Upper lobe of left lung (tissue), 6 donors: ENCODE data around the gene CD70. TPM values are rescaled to one million over a fixed set of nuclear protein-coding genes. Genes with fewer than 3 reads are reported as not detected.

Experiments
- ATAC-seq, 2 donors: fragments of 200-7000 bp; cut with Tn5 transposase; one replicate each; pipeline ENCODE4 v1.9.1; 2022; ENCODE audit warnings: mild to moderate bottlenecking in 2 of 2, moderate library complexity in 2 of 2; ENCODE audit not compliant: low FRiP score in 2 of 2
- DNase-seq, 2 donors: peaks; one replicate each; pipeline ENCODE4 v3.0.0-alpha.2; 2019 to 2020
- H3K27ac ChIP-seq, 4 donors: fragments of 200-600 bp; sonication (generic); one replicate each; pipeline ENCODE4 v1.5.1; 2016 to 2019
- H3K27me3 ChIP-seq, 4 donors: fragments of 200-600 bp; sonication (generic); one replicate each; pipeline ENCODE4 v1.5.1; 2017 to 2019
- H3K36me3 ChIP-seq, 4 donors: fragments of 200-600 bp; sonication (generic); one replicate each; pipeline ENCODE4 v1.5.1; 2016 to 2019
- H3K4me1 ChIP-seq, 4 donors: fragments of 200-600 bp; sonication (generic); one replicate each; pipeline ENCODE4 v1.5.1; 2018 to 2019
- H3K4me3 ChIP-seq, 4 donors: fragments of 200-600 bp; sonication (generic); one replicate each; pipeline ENCODE4 v1.5.1; 2017 to 2019; ENCODE audit warnings: mild to moderate bottlenecking in 2 of 4, moderate library complexity in 1 of 4
- H3K9me3 ChIP-seq, 4 donors: fragments of 200-600 bp; sonication (generic); one replicate each; pipeline ENCODE4 v1.5.1; 2018 to 2019
- EP300 ChIP-seq, 4 donors: sonication (generic); formaldehyde crosslinking; IDR thresholded peaks; one replicate each; pipeline ENCODE4 v1.5.1; 2017; ENCODE audit warnings: antibody characterized with exemption in 4 of 4, control low read depth in 2 of 4
- POLR2A ChIP-seq, 4 donors: fragments of 450-650 bp; IDR thresholded peaks; one replicate each; pipeline ENCODE4 v1.5.1; 2016 to 2017; ENCODE audit warnings: antibody characterized with exemption in 4 of 4, mild to moderate bottlenecking in 2 of 4
- POLR2AphosphoS5 ChIP-seq, 2 donors: sonication (generic); formaldehyde crosslinking; IDR thresholded peaks; one replicate each; pipeline ENCODE4 v1.5.1; 2017; ENCODE audit warnings: antibody characterized with exemption in 2 of 2
- WGBS, 2 donors: methylation state at CpG; one replicate each; pipeline ENCODE4 v1.1.5; 2017 to 2018; 5-methylcytosine and 5-hydroxymethylcytosine counted together
- small RNA-seq, 4 donors: library from RNA; depleted of rRNA; stranded (forward); fragments of <200 nt; gene quantifications; one replicate each; pipeline ENCODE3, GENCODE V24; 2016
- total RNA-seq, 6 donors: library from RNA; depleted of rRNA in 4 of 6; stranded (reverse); fragments of >200 nt in 4 of 6; gene quantifications; one replicate each; pipeline versions ENCODE4 v1.1.0 to v1.2.1, GENCODE V29; 2016 to 2021
- TF ChIP-seq, protein P1 (sequence below), 6 experiments: fragments of 450-650 bp in 4 of 6; fragments of 200-600 bp in 2 of 6; sonication (generic) in 2 of 6; IDR thresholded peaks; one replicate each; pipeline ENCODE4 v1.5.1; 2016 to 2019; ENCODE audit warnings: antibody characterized with exemption in 6 of 6
- donor health status: DM: no; HTN: no; CAD: no; lungs with moderate emphysema.
- donor health status: DM: no; HTN: yes; CAD: no; lungs with severe emphysema.

CD70 gene
- total RNA-seq, 6 donors from 2014 or later: 0.31 to 1.3 TPM; not detected in 4

DNA sequence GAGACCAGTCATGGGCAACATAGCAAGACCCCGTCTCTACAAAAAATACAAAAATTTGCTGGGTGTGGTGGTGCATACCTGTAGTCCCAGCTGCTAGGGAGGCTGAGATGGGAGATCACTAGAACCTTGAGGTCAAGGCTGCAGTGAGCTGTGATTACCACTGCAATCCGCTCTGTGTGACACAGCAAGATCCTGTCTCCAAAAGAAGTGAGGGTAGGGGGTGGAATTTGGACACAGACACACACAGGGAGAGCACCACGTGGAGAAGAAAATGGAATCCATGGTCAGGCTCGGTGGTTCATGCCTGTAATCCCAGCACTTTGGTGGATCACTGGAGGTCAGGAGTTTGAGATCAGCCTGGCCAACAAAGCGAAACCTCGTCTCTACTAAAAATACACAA, 51.4 kb downstream of the CD70 start:
- Histone ChIP-seq H3K9me3 (no peaks in the 10 kb centered on the region), H3K27me3 (no peaks in the 10 kb centered on the region), H3K4me3 (no peak overlapping the region), H3K36me3 (no peaks in the 10 kb centered on the region), H3K27ac (no peak overlapping the region), H3K4me1 (peaks cover 0 to 6% (median 0%) of the 10 kb centered on the region in 4 donors)
- 79 to 97% methylated on average over 6 of the region's 6 CpGs for WGBS, 2 donors
- ATAC-seq: no peak
- DNase-seq: no peak
- TF ChIP-seq EP300 (IDR thresholded peaks at IDR 0.05): no peak
- no peak for TF ChIP-seq POLR2A (IDR thresholded peaks at IDR 0.05)
- TF ChIP-seq, protein P1, sequence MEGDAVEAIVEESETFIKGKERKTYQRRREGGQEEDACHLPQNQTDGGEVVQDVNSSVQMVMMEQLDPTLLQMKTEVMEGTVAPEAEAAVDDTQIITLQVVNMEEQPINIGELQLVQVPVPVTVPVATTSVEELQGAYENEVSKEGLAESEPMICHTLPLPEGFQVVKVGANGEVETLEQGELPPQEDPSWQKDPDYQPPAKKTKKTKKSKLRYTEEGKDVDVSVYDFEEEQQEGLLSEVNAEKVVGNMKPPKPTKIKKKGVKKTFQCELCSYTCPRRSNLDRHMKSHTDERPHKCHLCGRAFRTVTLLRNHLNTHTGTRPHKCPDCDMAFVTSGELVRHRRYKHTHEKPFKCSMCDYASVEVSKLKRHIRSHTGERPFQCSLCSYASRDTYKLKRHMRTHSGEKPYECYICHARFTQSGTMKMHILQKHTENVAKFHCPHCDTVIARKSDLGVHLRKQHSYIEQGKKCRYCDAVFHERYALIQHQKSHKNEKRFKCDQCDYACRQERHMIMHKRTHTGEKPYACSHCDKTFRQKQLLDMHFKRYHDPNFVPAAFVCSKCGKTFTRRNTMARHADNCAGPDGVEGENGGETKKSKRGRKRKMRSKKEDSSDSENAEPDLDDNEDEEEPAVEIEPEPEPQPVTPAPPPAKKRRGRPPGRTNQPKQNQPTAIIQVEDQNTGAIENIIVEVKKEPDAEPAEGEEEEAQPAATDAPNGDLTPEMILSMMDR (IDR thresholded peaks at IDR 0.05): no peak
- TF ChIP-seq POLR2AphosphoS5 (IDR thresholded peaks at IDR 0.05): no peak

Small RNA genes lying within 50 kb of the gene (small RNA-seq; reads per million reads assigned to genes)
- 0 reads per million in 4 donors for gene RF00019

Other genes starting within 250 kb of the CD70 start
- gene CLPP, start 229.6 kb downstream of the CD70 start, total RNA-seq: 10 to 100 TPM; 46.1 to 93.2 (median 66.2) TPM
- 100 to 1,000 TPM in 1 of 6 donors, 10 to 100 TPM in 5; 58.5 to 105 (median 77.0) TPM for gene ALKBH7, start 218.4 kb downstream of the CD70 start, total RNA-seq
- gene PSPN, start 215.2 kb downstream of the CD70 start, total RNA-seq: 1 to 10 TPM in 5 of 6 donors, under 1 TPM in 1; 1.00 to 2.6 (median 1.5) TPM
- gene GTF2F1, start 198.0 kb downstream of the CD70 start, total RNA-seq: 10 to 100 TPM; 40.3 to 76.6 (median 51.0) TPM
- 100 to 1,000 TPM; 115 to 198 (median 133) TPM for gene KHSRP, start 166.3 kb downstream of the CD70 start, total RNA-seq
- under 1 TPM in 2 of 6 donors, not detected in 4; 0.24 to 0.49 TPM for gene SLC25A41, start 157.4 kb downstream of the CD70 start, total RNA-seq
- 100 to 1,000 TPM in 1 of 6 donors, 10 to 100 TPM in 5; 29.3 to 133 (median 64.5) TPM for gene SLC25A23, start 131.4 kb downstream of the CD70 start, total RNA-seq
- 100 to 1,000 TPM in 1 of 6 donors, 10 to 100 TPM in 5; 51.1 to 120 (median 74.1) TPM for gene CRB3, start 126.9 kb downstream of the CD70 start, total RNA-seq
- gene DENND1C, start 109.4 kb downstream of the CD70 start, total RNA-seq: 10 to 100 TPM in 5 of 6 donors, 1 to 10 TPM in 1; 5.8 to 31.4 (median 12.6) TPM
- 1 to 10 TPM in 2 of 6 donors, under 1 TPM in 3, not detected in 1; 0.54 to 1.5 (median 0.76) TPM for gene TUBB4A, start 88.8 kb downstream of the CD70 start, total RNA-seq
- 10 to 100 TPM in 2 of 6 donors, 1 to 10 TPM in 4; 6.3 to 11.6 (median 8.4) TPM for gene TNFSF9, start 60.1 kb downstream of the CD70 start, total RNA-seq
- 1 to 10 TPM; 1.7 to 7.3 (median 2.8) TPM for gene TNFSF14, start 79.0 kb upstream of the CD70 start, total RNA-seq
- gene C3, start 129.5 kb upstream of the CD70 start, total RNA-seq: 1,000 to 10,000 TPM in 2 of 6 donors, 100 to 1,000 TPM in 4; 461 to 1,221 (median 854) TPM
- gene GPR108, start 146.4 kb upstream of the CD70 start, total RNA-seq: 100 to 1,000 TPM in 1 of 6 donors, 10 to 100 TPM in 5; 51.6 to 105 (median 69.0) TPM
- gene TRIP10, start 148.5 kb upstream of the CD70 start, total RNA-seq: 100 to 1,000 TPM in 2 of 6 donors, 10 to 100 TPM in 4; 59.6 to 423 (median 74.3) TPM
- gene SH2D3A, start 176.3 kb upstream of the CD70 start, total RNA-seq: 100 to 1,000 TPM in 1 of 6 donors, 10 to 100 TPM in 5; 24.9 to 109 (median 35.8) TPM
- 10 to 100 TPM; 13.9 to 53.4 (median 24.1) TPM for gene VAV1, start 181.6 kb upstream of the CD70 start, total RNA-seq